Gastroesophageal sphincter (tissue), 4 donors: ENCODE data around the gene ZBTB4. TPM values are rescaled to one million over a fixed set of nuclear protein-coding genes. Genes with fewer than 3 reads are reported as not detected.
A peak's percentile ranks its signal among the peaks of the same experiment; 100 is the strongest.
"Not testable (repeated sequence)": the region's sequence is repeated elsewhere in the genome, so short reads cannot be mapped to it uniquely, and the experiment has no call there.

Experiments used
- ATAC-seq: fragments of 150-250 bp; one replicate; pipeline ENCODE4 v1.9.1; 2016; ENCODE audit warnings: mild to moderate bottlenecking, moderate library complexity
- H3K27ac ChIP-seq, 4 donors: fragments of 200-600 bp; sonication (generic) in 3 of 4; 1 replicate in 3 of 4; 2 replicates in 1 of 4; pipeline ENCODE4 v1.5.1; 2016 to 2019
- H3K27me3 ChIP-seq: fragments of 200-600 bp; sonication (generic); one replicate; pipeline ENCODE4 v1.5.1; 2019
- H3K36me3 ChIP-seq, 2 donors: fragments of 200-600 bp; sonication (generic); one replicate each; pipeline ENCODE4 v1.5.1; 2019; ENCODE audit warnings: control low read depth in 1 of 2
- H3K4me1 ChIP-seq, 3 donors: fragments of 200-600 bp; sonication (generic); 1 replicate in 2 of 3; 2 replicates in 1 of 3; pipeline ENCODE4 v1.5.1; 2016 to 2019; ENCODE audit warnings: control low read depth in 2 of 3
- H3K4me3 ChIP-seq, 2 donors: fragments of 200-600 bp; sonication (generic); one replicate each; pipeline ENCODE4 v1.5.1; 2019; ENCODE audit warnings: mild to moderate bottlenecking in 1 of 2, moderate library complexity in 1 of 2
- H3K9me3 ChIP-seq, 3 donors: fragments of 200-600 bp; sonication (generic); one replicate each; pipeline ENCODE4 v1.5.1; 2017 to 2019; ENCODE audit warnings: control low read depth in 2 of 3
- CTCF ChIP-seq, 4 experiments: fragments of 200-600 bp in 2 of 4; fragments of 450-650 bp in 2 of 4; sonication (generic) in 1 of 4; IDR thresholded peaks; one replicate each; pipeline ENCODE4 v1.5.1; 2017 to 2019; ENCODE audit warnings: antibody characterized with exemption in 4 of 4, mild to moderate bottlenecking in 2 of 4, moderate library complexity in 2 of 4
- EP300 ChIP-seq: sonication (generic); formaldehyde crosslinking; IDR thresholded peaks from one replicate; pipeline ENCODE4 v1.6.1; 2017; ENCODE audit warnings: antibody characterized with exemption, mild to moderate bottlenecking
- POLR2A ChIP-seq, 2 donors: fragments of 450-650 bp; IDR thresholded peaks; one replicate each; pipeline ENCODE4 v1.6.1; 2017; ENCODE audit warnings: antibody characterized with exemption in 2 of 2, mild to moderate bottlenecking in 2 of 2, moderate library complexity in 1 of 2
- POLR2AphosphoS5 ChIP-seq: sonication (generic); formaldehyde crosslinking; IDR thresholded peaks from one replicate; pipeline ENCODE4 v1.6.1; 2017; ENCODE audit warnings: antibody characterized with exemption
- WGBS, 2 donors: methylation state at CpG; one replicate each; pipeline ENCODE4 v1.1.5; 2018; ENCODE audit warnings: low coverage in 1 of 2; 5-methylcytosine and 5-hydroxymethylcytosine counted together
- total RNA-seq, 4 donors: library from RNA; depleted of rRNA; stranded (reverse); fragments of >200 nt; gene quantifications; one replicate each; pipeline ENCODE4 v1.1.0, GENCODE V29; 2016

The ZBTB4 gene
- total RNA-seq, 4 donors from 2014 or later: 68.4 to 115 (median 80.2) TPM

- H3K4me3 ChIP-seq: peak overlapping the region in 1 of 2 donors; percentile 74
- no peaks in the 10 kb centered on the region for H3K27me3 ChIP-seq
- H3K27ac ChIP-seq: peak overlapping the region in 3 of 4 donors; percentile 19 to 100 (median 99)
- 14 to 56% methylated on average over 2 to 3 of the region's 3 CpGs for WGBS, 2 donors
- peaks cover 0 to 2% of the 10 kb centered on the region in 2 donors for H3K36me3 ChIP-seq
- H3K9me3 ChIP-seq: no peaks in the 10 kb centered on the region
- H3K4me1 ChIP-seq: peaks cover 2 to 81% (median 25%) of the 10 kb centered on the region in 3 donors
- ATAC-seq: no peak
- TF ChIP-seq POLR2A (IDR thresholded peaks at IDR 0.05) (no peak), POLR2AphosphoS5 (no peak), CTCF (IDR thresholded peaks at IDR 0.05) (no peak), EP300 (no peak)
Observed at GRCh38 chr17:7486181-7486580, 6.8 kb upstream of the ZBTB4 start.

- Histone ChIP-seq H3K9me3 (no peaks in the 10 kb centered on the region), H3K27me3 (no peaks in the 10 kb centered on the region), H3K4me3 (peak overlapping the region; percentile 35 to 74), H3K36me3 (no peaks in the 10 kb centered on the region), H3K27ac (peak overlapping the region; percentile 29 to 100 (median 98)), H3K4me1 (peaks cover 2 to 84% (median 28%) of the 10 kb centered on the region in 3 donors)
- TF ChIP-seq CTCF (IDR thresholded peaks at IDR 0.05): peak in 2 of 4 experiments; percentile 25 to 56
- TF ChIP-seq POLR2A (IDR thresholded peaks at IDR 0.05): no peak
- no peak for ATAC-seq
- 0% methylated on average over 4 to 9 of the region's 19 CpGs for WGBS, 2 donors
Observed at GRCh38 chr17:7484919-7485377, 5.5 kb upstream of the ZBTB4 start.

GRCh38 chr17:7484067-7484918, 4.9 kb upstream of the ZBTB4 start, which contains the start of gene POLR2A:
POLR2A (plus strand) TSS chr17:7484366.
- H3K4me1 ChIP-seq: peaks cover 2 to 81% (median 31%) of the 10 kb centered on the region in 3 donors
- peak within 1 kb of the TSS; percentile 50 to 74 for H3K4me3 ChIP-seq

GRCh38 chr17:7483255-7484066, 4.0 kb upstream of the ZBTB4 start:
- WGBS, 2 donors: 0% methylated on average over 3 to 6 of the region's 38 CpGs
- H3K4me3 ChIP-seq: peak overlapping the region; percentile 50 to 74
- H3K4me1 ChIP-seq: peaks cover 2 to 76% (median 31%) of the 10 kb centered on the region in 3 donors
- H3K9me3 ChIP-seq: no peaks in the 10 kb centered on the region
- H3K27ac ChIP-seq: peak overlapping the region; percentile 89 to 100 (median 98)
- no peaks in the 10 kb centered on the region for H3K27me3 ChIP-seq
- H3K36me3 ChIP-seq: no peaks in the 10 kb centered on the region
- ATAC-seq: peak; percentile 76
- TF ChIP-seq POLR2A (IDR thresholded peaks at IDR 0.05) (peak; percentile 12 to 15), POLR2AphosphoS5 (peak; percentile 78), CTCF (IDR thresholded peaks at IDR 0.05) (no peak)

More at GRCh38 chr17:7484067-7484918, 4.9 kb upstream of the ZBTB4 start, which contains the start of gene POLR2A:
- Histone ChIP-seq H3K9me3 (no peaks in the 10 kb centered on the region), H3K27ac (peak within 1 kb of the TSS; percentile 89 to 100 (median 98)), H3K36me3 (no peaks in the 10 kb centered on the region), H3K27me3 (no peaks in the 10 kb centered on the region)
- WGBS, 2 donors: 0% methylated on average over 18 to 20 of the region's 64 CpGs
- TF ChIP-seq CTCF (IDR thresholded peaks at IDR 0.05): no peak
- peak; percentile 100 for TF ChIP-seq POLR2A (IDR thresholded peaks at IDR 0.05)
- TF ChIP-seq POLR2AphosphoS5: peak; percentile 100
- ATAC-seq: peak; percentile 86

GRCh38 chr17:7482742-7483088, 3.3 kb upstream of the ZBTB4 start:
- not testable (repeated sequence) for H3K36me3 ChIP-seq, H3K9me3 ChIP-seq, ATAC-seq, H3K27me3 ChIP-seq
- 44% methylated on average over 2 of the region's 6 CpGs; no CpG with 5 or more reads in 1 of the 2 donors for WGBS, 2 donors
- H3K4me3 ChIP-seq: peak overlapping the region; percentile 50 to 74
- peak overlapping the region; percentile 89 to 100 (median 98) for H3K27ac ChIP-seq
- peaks cover 2 to 76% (median 31%) of the 10 kb centered on the region in 3 donors for H3K4me1 ChIP-seq

- H3K4me3 ChIP-seq, H3K27me3 ChIP-seq, H3K36me3 ChIP-seq, ATAC-seq, H3K9me3 ChIP-seq: not testable (repeated sequence)
- H3K4me1 ChIP-seq: peaks cover 4 to 76% (median 32%) of the 10 kb centered on the region in 3 donors
- WGBS, 2 donors: 81 to 94% methylated on average over 9 to 10 of the region's 31 CpGs
- peak overlapping the region in 3 of 4 donors; percentile 97 to 100 (median 99) for H3K27ac ChIP-seq
Observed at GRCh38 chr17:7481842-7482741, 2.7 kb upstream of the ZBTB4 start.

GRCh38 chr17:7481275-7481674, 1.8 kb upstream of the ZBTB4 start, which contains the start of gene SLC35G6:
SLC35G6 (plus strand) TSS chr17:7481446; CDS start chr17:7481517, 71 bp downstream.
- ATAC-seq, H3K36me3 ChIP-seq, H3K9me3 ChIP-seq, H3K27me3 ChIP-seq: not testable (repeated sequence)
- peak within 1 kb of the TSS in 1 of 2 donors; percentile 100 for H3K4me3 ChIP-seq
- peaks cover 6 to 76% (median 34%) of the 10 kb centered on the region in 3 donors for H3K4me1 ChIP-seq
- H3K27ac ChIP-seq: peak within 1 kb of the TSS; percentile 99 to 100 (median 100)
- WGBS, 2 donors: 38 to 89% methylated on average over 2 to 4 of the region's 4 CpGs
